DMS 273 treated with DMSO at 0.1 percent for 48 hours (cell line): Measurements from ENCODE around the gene P2RY4.
"Not testable (repeated sequence)": the region's sequence is repeated elsewhere in the genome, so short reads cannot be mapped to it uniquely, and the experiment has no call there.

Experiments
- DNase-seq: peaks from one replicate; lab custom pipeline; 2025; lab: John Stamatoyannopoulos, UW

Gene P2RY4

DNA sequence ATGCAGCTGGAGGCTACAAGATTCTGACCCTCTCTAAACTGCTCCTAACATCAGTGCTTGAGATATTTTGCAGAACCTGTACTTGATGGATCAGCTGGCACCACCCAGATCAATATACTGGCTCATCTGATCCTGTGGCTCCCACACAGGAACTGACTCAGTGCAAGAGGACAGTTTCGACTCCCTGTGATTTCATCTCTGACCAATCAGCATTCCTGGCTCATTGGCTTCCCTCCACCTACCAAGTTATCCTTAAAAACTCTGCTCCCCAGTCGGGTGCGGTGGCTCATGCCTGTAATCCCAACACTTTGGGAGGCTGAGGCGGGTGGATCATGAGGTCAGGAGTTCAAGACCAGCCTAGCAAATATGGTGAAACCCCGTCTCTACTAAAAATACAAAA is 16.4 kb downstream of the P2RY4 start:
- not testable (repeated sequence) for DNase-seq

DNA sequence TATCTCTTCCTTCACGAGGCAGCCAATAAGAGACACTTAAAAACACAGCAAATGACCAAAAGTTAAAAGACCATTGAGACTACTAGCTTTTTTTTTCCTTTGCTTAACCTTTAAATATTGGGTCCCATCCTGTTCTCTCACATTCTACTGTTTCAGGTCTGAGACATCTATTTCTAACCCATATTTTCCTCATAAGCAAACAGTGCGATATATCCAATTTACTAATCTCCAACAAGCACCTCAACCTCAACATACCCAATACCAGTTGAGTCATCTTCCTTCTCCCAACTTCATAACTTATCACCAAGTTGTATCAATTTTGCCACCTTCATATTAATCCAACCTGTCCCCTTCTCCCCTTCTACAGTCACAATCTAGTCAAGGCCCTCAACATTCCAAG is 18.5 kb downstream of the P2RY4 start:
- DNase-seq: no peak

DNA sequence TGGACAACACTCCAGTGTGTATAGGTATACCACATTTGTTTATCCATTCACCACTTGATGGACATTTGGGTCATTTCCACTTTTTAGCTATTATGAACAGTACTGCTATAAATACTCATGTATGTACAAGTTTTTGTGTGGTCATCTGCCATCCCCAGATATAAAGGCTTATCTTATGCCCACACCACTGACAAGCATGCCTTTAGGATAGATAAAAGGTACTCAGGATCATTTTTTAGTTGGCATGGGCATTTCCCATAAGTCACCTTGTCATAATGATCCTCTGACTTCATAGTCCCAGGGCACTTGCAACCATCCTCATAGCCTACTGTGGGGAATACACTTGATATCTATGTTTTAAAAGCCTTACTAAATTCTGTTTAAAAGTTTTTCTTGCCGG is 19.3 kb downstream of the P2RY4 start:
- no peak for DNase-seq

DNA sequence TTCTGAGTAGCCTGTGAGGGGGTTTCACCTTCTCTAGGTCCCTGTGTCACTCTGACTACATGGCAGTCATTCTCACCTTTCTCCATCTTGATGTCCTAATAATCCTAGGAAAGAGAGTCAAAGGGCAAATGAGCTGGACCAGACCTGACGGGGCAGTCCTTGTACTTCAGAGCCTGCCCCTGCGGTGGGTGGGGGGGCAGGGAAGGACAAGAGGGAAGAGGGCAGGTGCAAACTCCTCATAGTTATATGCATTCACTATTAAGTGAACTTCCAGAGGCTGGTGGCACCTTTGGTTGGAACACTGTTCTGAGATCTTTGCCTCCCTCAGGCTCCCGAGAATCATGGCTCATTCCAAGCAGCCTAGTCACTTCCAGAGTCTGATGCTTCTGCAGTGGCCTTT is 25.6 kb downstream of the P2RY4 start, which contains the start of gene AWAT1:
Gene AWAT1, plus strand, starts transcription at position 301 of the 400 bp plus-strand sequence. Its CDS starts 41 bp downstream, at position 342.
- DNase-seq: no peak

DNA sequence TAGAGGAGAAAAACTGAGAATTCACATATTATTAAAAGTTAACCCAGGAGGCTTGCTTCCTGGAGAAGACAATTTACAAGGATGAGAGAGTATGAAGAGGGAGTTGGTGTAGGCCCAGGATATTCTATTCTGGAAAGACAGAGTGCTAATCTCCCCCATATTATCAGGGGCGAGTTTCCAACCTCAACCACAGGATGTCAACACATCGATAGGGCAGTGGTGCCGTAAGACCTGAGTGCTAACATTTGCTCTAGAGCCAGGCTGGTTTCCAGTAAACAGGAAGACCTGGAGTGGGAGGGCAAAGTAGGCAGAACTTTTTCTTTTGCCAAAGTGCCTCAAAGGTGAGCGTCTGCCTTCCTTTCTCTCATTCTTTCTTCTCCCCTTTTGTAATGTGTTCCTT is 28.3 kb downstream of the P2RY4 start:
- no peak for DNase-seq

DNA sequence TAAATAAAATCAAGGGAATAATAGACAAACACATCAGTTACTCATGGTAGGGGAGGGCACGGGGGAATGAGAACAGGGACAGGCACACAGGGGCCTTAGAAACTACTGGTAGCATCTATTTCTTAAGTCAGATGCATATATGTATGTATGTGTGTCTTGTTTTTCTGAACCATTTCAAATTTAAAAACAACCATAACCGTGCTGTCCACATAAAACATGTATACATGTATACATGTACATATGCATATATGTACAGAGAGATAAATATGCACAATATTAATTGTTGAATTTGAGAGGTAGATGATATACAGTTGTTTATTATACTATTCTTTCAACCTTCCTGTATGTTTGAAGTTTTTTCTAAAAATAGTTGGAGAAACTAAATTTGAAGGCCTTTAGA is 33.3 kb downstream of the P2RY4 start:
- DNase-seq: no peak

DNA sequence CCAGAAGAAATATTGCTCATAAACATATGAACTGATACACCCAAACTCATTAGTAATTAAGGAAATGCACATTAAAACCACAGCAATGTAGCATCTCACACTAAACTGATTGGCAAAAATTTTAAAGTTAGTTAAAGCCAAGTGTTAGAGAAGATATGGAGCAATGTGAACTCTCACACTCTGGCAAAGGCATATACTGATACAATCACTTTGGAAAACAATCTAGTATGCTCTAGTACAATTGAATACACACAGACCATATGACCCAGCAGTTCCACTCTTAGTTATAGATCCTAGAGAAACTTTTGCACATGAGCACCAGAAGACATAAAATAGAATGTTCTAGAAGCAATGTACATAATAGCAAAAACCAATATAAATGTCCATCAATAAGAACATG is 34.0 kb downstream of the P2RY4 start:
- no peak for DNase-seq

DNA sequence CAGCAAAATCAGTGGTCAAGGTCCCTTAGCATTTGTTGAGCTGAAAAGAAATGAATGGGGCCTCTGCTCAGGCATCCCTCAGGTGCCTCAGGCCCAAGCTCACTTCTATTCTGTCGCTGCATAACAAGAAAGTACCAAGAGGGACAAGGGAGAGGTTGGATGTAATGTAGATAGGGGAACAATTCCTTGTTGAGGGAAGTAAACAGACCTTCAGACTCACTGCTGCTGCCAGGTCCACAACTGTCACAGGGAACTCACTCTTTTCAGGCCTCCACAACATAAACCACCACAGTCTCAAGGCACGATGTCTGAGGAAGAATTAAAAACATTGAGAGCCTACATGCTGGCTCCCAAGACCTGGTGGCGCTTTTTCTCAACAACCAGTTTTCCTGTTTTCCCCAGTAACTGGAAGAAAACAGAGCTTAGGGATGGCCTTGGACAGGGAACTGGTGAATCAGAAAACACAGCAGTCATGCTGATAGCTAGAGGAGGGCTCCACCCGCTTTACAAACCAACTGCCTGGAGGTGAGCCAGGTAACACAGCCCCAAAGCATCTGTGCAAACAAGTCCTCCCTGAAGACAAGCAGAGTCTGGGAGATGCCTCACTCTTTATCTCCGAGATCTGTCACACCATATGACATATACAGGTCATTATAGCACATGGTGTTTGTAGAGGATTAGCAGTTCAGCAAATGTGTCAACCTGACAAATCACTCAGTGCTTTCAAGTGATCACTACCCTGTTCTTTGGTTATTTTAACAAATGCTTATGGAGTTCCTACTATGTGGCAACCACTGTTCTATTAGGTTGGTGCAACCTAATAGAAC is 39.9 kb downstream of the P2RY4 start:
- DNase-seq: no peak

DNA sequence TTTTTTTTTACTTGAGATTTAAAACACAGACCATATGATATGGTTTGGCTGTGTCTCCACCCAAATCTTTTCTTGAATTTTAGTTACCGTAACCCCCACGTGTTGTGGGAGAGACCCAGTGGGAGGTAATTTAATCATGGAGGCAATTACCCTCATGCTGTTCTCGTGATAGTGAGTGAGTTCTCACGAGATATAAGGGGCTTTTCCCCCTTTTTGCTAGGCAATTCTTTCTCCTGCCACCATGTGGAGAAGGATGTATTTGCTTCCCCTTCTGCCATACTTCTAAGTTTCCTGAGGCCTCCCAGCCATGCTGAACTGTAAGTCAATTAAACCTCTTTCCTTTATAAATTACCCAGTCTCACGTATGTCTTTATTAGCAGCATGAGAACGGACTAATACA is 50.4 kb downstream of the P2RY4 start:
- not testable (repeated sequence) for DNase-seq

DNA sequence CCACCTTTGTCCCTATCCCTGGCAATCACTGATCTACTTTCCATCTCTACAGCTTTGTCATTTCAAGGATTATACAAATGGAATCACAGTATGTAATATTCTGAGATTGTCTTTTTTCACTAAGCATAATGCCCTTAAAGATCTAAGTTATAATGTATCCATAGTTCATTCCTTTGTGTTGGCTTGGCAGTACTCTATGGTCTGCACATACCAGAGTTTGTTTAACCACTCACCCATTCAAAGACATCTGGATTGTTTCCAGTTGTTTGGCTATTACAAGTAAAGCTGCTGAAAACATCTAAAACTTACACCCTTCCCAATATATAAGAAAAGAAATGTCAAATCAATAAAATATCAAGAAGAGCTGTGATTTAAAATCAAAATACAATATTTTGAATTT is 51.5 kb downstream of the P2RY4 start:
- DNase-seq: no peak
